Amniotic epithelial cell (primary cell): ENCODE measurements around the gene HAS3.
"Not testable (repeated sequence)": the region's sequence is repeated elsewhere in the genome, so short reads cannot be mapped to it uniquely, and the experiment has no call there.

Experiments
- DNase-seq: peaks from one replicate; pipeline ENCODE4 v3.0.0-alpha.2; 2010; ENCODE audit warnings: low read depth

The HAS3 gene, protein sequence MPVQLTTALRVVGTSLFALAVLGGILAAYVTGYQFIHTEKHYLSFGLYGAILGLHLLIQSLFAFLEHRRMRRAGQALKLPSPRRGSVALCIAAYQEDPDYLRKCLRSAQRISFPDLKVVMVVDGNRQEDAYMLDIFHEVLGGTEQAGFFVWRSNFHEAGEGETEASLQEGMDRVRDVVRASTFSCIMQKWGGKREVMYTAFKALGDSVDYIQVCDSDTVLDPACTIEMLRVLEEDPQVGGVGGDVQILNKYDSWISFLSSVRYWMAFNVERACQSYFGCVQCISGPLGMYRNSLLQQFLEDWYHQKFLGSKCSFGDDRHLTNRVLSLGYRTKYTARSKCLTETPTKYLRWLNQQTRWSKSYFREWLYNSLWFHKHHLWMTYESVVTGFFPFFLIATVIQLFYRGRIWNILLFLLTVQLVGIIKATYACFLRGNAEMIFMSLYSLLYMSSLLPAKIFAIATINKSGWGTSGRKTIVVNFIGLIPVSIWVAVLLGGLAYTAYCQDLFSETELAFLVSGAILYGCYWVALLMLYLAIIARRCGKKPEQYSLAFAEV

DNA sequence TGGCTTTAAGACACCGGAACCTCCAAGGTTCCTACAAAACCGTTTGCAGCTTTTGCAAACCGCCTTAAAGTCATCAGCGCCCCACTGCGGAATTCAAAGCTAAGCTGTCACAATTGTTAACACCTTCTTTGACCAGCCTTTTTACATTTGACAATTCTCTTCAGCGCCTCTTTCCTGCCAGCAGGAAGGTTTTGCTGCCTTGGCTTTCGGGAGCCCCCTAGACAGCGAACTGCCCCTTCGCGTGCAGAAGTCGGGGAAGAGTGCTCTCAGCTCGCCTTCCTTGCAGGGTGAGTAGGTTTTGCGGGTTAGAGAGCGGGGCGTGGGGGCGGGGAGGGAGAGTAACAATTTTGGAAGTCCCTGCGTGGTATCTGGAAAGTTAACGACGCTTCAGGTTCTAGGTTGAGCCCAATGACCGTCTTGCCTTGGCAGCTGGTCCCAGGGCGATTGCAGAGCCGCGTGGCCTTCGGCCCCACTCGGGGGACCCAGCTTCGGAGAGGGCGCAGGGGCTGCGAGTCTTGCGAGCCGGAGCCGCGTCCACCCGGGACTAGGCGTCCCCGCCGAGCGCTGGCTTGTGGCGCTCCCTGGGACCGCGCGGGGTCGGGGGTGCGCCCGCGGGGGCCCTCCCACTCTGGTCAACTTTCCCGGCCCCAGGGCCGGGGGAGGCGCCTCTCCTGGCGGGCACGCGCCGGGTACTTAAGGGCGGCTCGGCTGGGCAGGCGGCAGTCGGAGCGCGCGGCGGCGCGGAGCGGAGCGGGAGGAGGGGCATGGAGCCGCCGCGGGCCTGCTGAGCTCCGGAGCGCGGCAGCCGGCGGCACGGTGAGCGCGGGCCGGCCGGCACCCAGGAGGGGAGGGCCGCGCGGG lies at the start of gene HAS3:
TSS of gene HAS3 (plus strand) at position 153 of the 861 bp plus-strand sequence. CDS start 3,743 bp downstream, outside the sequence.
- peak; percentile 41 for DNase-seq

DNA sequence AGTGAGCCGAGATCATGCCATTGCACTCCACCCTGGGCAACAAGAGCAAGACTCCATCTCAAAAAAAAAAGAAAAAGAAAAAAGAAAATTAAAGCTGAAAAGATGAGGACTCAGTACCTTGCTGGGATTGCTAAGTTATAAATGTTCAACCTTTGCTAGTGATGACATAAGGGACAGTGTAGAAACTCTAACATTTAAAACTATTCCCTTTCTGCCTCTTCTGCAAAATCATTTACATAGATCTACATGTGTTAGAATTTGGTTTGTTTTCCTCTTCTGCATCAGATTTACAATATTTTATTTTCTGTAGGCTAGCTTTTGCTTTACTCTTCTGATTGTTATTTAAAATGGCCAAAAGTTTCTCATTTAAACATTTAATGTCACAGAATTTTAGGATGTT lies 49.5 kb upstream of the HAS3 start:
- DNase-seq: no peak

DNA sequence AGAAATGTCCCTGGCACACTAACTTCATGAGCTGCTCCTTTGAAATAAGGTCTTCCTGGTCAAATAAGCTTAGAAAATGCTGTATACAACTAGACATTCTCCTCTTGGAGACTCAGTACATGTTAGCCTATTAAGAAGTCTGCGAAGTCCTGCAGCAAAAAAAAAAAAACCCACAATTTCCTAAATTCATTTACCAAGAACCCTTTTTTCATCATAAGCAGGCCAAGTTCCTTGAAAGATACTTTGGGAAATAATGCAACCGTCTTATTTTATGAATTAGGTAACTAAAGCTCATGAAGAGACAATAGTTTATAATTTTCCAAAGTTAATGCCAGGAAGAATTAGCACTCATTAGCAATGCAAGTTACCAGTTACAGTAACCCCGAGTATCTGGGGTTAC lies 49.0 kb upstream of the HAS3 start:
- no peak for DNase-seq

DNA sequence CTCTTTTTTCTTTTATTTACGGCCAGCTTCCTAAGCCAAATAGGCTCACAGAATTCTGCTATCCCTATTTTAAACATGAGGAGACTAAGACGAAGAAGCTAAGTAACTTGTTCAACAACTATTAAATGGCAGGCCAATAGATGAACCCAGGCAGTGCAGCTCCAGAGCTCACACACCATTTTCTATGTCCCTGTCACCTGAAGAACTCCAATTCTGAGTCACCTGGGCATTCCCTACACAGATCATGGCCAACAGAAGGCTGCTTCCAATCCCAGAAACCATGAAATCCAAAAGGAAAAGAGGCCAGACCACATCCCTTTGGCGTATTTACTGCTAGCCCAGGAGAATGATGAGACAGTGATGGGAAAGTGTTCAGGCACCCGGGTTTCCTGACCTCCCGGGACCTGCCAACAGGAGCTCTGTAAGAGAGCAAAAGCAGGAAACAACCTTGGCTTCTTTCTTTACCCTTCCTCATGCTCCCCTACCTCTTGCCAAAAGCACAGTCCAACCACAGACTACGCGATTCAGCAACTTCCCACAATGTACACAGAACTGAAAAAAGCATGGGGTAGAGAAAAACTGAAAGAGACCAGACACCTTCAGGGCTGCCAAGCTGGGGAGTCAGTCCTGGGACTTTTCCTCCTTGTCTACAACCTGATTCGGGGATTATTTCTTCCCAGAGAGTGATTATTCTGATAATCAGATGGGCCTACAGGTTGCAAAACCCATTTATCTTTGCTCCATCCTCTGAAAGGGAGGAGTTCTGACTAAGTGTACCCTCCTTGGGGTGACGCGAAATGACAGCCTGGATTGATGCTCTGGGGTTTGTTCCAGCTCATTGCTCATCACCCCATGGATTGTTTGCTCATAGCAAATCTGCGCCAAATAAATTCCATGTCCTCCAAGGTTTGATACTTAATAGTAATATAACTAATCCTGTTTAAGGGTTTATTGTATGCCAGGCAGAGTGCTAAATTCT lies 47.8 kb upstream of the HAS3 start:
- DNase-seq: peak; percentile 96

DNA sequence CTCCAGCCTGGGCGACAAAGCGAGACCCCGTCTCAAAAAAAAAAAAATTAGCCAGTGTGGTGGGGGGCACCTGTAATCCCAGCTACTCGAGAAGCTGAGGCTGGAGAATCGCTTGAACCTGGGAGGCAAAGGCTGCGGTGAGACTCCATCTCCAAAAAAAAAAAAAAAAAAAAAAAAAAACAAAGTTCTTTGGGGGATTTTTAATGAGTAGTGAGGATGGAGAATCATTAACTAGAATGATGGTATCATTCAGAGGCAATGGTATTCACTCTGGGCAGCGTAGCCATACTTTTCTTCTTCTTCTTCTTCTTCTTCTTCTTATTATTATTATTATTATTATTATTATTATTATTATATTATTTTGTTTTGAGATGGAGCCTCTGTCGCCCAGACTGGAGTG lies 42.0 kb upstream of the HAS3 start:
- not testable (repeated sequence) for DNase-seq

DNA sequence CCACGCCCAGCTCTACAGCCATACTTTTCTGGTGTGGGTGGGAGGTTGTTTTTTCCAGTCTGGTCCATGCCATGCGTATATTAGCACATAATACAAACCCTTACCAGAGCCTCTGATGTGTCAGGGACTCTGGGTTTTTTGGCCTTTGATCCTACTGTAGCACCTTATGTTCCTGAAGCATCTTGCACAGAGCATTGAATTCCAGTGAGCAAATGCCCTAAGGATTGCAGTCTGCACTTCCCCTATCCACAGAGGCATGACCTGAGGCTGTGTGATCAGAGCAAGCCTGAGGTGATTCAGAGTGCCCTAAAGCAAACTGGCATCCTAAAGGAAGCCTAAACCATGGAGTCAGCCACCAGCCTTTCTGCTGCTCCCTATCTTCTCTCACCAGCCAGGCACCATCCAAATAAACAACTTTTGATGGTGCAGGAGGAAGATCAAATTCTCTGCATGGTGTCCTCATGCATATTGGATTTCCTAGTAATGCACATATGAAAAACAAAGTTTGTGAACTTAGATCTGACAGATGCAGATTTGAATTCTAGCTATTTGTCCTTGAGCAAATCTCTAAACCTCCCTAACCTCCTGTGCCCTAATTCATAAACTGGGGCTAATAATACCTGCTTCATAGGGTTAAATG lies 41.2 kb upstream of the HAS3 start:
- no peak for DNase-seq

DNA sequence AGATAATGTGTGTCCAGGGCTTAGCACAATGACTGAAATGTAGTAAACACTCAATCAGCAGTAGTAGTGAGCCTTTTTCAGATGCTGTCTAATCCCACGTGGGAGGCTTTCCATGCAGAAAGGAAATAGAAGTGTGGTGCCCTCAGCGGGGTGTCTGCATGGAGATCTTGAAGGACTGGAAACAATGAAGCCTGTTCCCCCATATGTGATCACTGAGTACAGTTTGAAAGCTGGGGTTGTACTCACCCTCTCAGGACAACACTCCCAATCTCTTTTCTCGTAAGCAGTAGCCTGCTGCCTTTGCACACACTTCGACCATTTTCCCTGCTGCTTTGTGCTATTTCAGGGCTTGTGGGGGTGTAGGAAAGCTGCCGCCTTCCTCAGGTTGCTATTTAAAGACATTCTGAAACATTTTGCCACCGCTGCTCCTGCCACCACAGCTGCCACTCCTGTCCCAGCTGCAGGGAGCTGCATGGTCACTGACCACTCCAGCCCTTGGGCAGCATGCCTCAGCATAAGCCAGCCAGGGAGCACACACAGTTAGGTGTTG lies 40.6 kb upstream of the HAS3 start:
- DNase-seq: no peak

DNA sequence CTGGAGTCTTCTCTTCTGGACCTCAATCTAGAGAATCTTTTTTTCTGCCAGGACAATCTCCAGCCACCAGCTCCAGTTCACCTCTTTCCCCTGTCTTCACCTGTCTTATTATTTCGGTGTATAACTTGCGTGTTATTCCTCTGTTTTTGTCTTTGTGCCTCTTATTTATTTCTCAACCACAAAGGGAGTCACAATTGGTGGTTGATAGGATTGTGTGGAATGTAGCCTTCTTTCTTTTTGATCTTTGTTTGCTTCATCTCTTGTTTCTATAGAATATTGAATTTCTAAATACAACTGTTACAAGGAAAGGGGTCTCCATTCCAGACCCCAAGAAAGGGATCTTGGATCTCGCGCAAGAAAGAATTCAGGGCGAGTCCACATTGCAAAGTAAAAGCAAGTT lies 35.9 kb upstream of the HAS3 start:
- no peak for DNase-seq

DNA sequence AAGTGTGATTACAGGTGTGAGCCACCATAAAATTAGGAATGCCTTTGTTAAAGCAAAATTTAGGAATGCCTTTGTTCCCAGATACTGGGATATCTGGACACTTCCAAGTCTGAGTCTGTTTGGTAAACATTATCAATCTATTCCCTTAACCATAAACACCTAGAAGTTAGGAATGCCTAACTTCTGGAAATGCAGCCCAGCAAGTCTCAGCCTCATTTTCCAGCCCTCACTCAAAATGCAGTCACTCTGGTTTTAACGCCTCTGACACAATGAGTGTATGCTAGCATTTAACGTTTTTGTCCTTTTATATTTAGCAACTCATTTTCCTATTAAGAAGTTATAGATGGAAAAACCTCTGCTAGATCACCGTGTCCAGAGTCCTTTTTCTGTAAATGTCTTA lies 34.4 kb upstream of the HAS3 start:
- no peak for DNase-seq

DNA sequence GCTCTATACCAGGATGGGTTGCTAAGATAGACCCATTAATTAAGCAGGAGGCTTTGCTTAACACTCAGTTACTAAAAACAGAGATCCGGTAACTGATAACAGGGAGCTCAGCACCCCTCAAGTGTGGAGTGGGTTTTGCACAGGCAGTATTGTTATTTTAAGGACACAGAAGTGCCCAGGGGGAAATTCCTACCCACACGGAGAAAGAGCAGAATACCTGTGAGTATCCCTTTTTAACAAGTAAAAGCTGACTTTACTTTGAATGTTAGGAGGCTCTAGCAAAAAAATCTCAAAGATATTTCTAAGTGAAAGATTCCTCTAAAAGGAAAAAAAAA lies 32.8 kb upstream of the HAS3 start:
- no peak for DNase-seq

DNA sequence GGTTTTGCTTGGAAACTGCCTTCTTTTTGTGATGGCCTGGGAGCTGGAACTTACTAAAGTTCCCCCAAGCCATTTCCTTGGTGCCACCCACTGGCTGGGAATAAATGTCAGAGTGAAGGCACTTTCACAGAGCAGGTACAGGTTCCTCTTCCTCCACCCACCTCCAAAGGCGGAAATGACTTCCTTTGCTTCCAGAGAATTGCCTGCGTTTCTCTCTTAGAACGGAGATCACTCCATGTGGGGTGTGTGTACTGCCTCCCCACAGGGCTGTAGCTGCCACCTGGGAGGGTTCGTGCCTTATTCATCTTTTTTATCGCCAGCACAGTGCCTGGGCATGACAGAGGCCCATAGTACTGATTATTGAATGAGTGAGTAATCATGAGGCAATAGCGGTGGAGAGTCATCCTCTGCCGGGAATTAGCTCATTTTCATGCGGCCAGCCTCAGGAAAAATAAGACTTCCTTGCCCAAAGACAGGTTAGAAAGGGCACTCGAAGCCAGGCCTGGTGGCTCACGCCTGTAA lies 32.2 kb upstream of the HAS3 start:
- peak; percentile 91 for DNase-seq

DNA sequence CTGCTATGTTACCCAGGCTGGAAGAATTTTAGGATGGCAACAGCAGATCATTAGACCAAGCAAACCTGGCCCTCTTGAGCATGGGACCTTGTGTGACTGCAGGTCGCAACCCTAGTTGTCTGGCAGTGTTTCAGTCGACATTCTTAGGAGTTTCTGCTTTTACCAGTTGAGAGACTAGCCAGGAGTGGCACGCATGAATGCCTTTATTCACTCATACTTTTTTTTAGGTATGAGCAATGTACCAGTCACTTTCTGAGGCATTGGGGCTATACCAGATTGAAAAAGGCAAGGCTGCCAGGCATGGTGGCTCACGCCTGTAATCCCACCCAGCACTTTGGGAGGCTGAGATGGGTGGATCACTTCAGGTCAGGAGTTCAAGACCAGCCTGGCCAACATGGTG lies 28.2 kb upstream of the HAS3 start:
- no peak for DNase-seq

DNA sequence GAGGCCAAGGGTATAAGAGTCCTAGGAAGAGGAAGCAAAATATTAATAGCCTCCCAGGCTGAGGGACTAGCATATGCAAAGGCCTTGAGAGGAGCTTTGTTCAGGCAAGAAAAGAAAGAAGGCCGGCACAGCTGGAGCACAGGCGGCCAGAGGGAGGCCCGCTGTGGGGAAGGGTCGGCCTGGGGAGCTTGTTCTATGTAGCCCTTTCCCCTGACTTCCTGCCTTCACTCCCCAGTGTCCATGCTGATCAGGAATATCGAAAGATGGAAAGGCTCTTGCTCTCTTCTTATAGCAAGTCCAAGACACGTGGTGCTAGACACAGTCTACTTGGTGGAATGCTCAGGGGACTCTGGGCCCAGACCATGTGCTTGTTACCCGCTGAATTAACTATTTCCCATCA lies 27.4 kb upstream of the HAS3 start:
- DNase-seq: no peak

DNA sequence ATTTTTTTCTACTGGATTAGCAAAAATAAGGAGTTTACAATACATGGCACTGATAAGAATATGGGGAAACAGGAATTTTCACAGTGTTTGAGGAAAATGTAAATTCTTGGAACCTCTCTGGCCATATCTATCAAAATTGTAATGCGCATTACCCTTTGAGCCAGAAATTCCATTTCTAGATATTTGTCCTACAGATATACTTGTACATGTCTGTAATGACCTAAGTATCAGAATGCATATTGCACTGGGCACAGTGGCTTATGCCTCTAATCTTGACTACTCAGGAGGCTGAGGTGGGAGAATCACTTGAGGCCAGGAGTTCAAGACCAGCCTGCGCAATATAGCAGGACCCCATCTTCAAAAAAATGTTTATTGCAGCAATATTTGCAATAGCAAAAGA lies 25.8 kb upstream of the HAS3 start:
- no peak for DNase-seq

DNA sequence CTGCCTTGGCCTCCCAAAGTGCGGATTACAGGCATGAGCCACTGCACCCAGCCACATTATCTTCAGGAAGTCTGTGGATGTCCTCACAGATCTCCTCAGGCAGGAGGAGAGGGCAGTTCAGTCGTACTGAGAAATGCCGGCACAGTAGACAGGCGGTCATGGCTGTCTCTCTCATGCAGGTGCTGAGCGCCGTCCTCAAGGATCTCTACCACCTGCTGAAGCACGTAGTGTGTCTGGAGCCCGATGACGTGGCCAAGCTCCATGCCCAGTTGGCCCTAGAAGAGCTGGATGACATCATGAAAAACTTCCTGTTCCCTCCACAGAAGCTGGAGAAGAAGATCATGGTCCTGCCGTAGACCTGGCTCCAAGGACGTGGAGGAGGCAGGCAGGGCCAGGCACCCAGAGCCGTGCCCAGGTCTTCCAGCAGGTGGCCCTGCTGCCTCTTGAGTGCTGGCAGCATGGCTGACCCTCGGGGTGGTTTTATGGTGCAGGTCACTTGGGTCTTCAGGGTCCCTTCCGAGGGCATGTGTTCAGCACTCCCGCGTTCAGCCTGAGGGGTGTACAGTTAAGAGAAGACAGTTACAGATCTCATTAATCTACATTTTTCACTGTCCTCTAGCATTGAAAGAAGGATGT lies 22.0 kb upstream of the HAS3 start:
- no peak for DNase-seq

DNA sequence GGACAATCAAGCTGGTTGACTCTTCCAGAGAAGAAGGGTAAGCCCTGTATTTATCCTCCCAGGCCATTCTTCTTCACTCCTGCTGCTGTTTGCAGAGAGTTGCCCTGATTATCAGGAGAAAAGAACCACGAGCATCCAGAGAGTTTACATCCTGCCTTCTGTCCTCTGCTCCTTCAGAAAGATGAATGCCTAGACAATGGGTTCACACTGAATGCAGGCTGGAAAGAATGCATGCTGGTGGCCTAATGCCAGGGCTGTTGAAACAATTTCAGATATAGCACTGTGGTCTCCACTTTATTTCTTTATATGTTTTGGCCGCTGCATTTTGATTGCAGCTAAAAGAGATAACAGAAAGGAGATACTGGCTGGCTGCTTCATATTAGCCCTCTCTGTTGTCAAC lies 21.2 kb upstream of the HAS3 start:
- peak; percentile 68 for DNase-seq

DNA sequence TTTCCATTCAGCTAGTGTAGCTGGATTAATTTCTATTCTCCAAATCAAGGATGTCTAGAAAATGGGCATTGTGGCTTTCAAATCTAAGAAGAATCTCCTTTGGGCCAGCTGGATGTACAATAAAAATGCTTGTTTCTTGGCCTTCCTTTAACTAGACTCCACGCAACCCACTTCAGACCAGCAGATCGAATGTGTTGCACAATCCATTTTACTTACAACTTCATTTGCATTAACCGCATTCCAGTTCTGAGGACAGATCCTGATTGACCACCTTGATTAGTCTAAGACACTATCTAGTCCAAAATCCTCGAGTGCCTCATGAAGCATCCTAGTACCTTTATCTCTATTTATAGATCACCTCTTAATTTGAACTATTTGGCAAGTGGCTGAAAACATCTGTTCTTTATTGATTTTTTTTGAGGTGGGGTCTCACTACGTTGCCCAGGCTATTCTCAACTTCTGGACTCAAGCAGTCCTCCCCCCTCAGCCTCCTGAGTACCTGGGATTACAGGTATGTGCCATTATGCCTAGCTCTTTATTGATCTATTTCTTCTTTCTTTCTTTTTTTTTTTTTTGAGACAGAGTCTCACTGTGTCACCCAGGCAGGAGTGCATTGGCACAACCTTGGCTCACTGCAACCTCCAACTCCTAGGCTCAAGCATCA lies 20.3 kb upstream of the HAS3 start:
- DNase-seq: no peak

DNA sequence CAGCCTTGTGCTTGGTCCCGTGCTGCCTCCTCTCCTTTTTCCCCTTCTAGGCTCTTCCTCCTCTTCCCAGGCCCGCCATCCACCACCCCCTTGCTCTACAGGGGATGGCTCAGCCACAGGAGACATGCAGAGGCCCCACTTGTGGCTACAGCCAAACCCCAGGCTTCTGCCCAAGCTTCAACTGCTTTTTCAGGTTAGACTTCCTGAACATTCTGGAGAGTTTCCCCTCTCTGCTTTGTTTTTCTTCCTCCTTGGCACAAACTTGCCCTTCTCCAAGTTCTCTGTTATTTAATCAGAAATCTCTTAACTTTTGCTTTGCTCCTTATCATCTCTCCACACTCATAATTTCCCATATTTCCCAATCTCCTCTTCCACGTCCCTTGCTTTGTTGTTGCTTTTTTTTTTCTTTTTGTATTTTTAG lies 18.3 kb upstream of the HAS3 start:
- DNase-seq: peak; percentile 54

DNA sequence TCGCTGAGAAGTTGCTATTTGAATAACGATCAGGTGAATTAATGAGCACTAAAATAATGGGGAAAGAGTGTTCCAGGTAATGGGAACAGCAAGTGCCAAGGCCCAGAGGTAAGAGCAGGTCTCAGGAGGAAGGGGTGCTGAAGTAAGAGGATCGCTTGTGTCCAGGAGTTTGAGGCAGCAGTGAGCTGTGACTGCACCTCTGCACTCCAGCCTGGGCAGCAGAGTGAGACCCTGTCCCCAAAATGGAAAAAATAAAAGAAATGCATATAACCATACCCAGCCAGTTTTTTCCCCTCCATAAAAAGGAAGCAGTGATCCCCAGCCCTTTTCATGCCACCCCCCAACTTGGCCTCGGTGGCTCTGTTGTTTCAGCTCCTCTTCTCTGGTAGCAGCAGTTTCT lies 16.8 kb upstream of the HAS3 start:
- no peak for DNase-seq
